Stimulated activated CD8-positive, alpha-beta memory T cell treated with anti-CD3 and anti-CD28 coated beads, Interleukin-7, amount 100 ng/mL, for 4 hours (primary cell): Measurements from ENCODE around the gene GPR55.

Experiments
- DNase-seq, 2 donors: peaks; one replicate each; pipeline ENCODE4 v3.0.0-alpha.2; 2020; ENCODE audit warnings: low read depth in 2 of 2

The GPR55 gene

DNA sequence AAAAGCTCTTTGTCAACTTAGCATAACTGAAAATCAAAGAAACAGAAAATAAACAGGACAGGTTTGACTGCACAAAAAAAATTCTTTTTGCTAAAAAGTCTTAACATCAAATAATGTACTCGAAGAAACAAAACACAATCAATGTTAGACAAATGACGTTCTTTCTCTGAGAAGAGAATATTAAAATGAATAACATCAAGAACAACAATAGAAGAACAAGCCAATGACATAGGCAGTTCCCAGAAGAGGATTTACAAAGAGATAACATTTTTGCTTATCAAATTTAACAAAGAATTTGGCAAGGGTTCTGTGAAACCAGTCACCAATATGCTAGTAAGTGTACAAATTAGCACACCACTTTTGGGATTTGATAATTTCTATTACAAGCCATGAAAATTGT, 5.8 kb downstream of the GPR55 start:
- no peak for DNase-seq

DNA sequence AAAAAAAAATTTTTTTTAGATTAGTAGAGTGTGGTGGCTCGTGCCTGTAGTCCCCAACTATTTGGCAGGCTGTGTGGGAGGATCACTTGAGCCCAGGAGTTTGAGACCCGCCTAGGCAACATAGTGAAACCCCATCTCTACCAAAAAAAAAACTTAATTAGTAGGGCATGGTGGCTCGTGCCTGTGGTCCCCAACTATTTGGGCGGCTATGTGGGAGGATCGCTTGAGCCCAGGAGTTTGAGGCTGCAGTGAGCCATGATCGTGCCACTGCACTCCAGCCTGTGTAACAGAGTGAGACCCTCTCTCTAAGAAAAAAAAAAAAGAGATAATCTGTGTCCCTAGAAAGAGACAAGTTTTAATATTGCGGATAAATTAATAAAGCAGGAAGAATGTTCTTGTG, 8.8 kb downstream of the GPR55 start:
- DNase-seq, result no peak

DNA sequence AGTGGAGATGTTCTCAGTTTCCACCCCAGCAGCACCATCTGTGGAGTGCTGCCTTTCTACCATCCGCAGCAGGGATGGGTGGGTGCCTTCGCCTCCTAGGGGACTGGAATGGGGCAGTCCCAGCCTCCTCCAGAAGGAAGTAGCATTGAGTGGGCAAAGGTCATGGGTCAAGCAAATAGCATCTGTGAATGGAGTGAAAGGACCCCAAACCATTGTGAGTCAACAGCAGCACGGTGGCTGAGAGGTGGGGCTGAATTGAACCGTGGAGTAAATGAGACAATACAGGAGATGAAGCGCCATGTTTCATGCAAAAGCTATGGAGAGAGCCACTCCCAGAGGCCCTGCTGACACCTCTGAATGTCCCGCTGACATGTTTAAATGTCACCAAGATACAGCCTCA, 9.7 kb downstream of the GPR55 start:
- no peak for DNase-seq

DNA sequence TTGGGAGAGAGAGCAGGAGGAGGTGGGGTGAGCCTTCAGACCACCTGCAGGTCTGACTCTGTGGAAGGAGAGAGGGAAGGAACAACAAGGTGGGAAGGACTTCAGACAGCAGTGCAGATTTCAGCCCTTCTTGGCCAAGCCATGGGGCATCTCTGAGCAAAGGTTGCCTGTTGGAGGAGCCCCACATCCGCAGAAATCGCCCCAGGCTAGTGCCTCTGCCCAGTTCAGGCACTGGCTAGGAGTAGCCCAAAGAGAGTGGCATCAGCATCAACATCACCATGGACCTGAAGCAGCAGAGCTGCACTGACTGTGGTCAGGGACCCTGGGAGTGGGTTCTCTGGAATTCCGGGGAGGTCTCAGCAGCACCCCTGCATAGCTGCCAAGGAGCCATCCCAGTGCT, 10.2 kb downstream of the GPR55 start:
- DNase-seq, result no peak

DNA sequence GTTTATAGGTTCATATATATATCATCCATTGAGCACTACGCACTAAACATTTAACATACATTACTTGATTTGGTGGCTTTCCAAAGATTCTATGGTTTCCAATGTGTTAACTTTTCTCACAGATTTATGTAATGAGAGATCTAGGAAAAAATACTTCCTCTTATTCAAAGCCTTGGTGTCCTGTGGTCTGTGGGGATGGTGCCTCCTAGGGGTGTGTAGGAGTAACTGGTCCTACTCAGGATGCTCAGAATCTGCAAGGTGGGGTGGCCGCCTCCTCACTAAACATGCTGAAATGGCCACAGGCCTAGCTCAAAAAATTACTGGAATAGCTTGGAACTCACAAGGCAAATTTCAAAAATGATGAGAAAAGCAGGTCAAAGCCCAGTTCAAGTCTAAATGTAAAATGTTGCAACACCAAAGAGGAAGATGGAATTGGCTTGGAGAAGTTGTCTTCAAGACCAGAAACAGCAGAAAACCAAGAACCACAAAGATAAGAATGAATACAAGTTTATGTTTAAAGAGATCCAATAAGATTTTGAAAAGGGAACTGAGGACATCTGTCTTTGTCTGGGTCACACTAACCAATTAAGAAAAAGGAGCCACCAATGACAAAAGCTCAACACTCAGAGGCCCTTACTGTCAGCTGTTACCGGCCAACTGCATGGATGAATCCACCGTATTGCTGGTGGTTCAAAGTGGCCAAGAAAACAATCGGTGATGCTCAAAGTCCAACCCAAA, 11.5 kb downstream of the GPR55 start:
- DNase-seq, result no peak

DNA sequence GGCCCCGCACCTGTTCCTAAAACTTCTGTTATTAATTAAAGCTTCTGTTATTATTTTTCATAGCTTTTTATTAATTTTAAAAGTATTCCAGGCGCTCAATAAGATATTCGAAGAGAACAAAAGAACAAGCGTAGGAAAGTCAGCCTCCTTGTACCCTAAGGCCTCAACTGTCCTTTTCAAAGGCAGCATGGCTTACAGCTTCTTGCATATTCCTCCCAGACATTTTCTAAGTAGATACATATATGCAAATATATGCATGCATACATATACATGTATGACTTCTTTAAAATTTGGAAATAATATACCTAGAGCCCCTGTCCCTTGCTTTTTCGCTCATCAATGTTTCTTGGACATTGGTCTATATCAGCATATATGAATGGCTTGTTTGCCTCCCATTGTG, 12.3 kb downstream of the GPR55 start:
- DNase-seq, result no peak

DNA sequence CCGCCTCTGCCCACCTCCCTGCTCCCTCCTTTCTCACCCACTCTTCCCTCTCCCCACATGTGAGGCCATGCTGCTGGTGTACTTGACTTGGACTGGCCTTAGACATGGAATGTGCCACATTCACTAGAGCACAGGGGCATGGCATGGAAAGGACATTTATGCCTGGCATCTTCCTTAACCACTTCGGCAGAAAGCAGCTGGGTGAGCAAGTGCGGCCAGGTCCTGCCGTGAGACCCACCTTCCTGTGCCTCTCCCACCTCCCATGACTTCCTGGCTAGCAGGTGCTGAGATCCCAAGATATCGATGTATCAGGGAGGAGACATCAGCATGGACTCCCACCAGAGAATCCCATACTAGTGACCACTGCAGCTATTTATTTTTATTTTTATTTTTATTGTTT, 13.0 kb downstream of the GPR55 start:
- no peak for DNase-seq

DNA sequence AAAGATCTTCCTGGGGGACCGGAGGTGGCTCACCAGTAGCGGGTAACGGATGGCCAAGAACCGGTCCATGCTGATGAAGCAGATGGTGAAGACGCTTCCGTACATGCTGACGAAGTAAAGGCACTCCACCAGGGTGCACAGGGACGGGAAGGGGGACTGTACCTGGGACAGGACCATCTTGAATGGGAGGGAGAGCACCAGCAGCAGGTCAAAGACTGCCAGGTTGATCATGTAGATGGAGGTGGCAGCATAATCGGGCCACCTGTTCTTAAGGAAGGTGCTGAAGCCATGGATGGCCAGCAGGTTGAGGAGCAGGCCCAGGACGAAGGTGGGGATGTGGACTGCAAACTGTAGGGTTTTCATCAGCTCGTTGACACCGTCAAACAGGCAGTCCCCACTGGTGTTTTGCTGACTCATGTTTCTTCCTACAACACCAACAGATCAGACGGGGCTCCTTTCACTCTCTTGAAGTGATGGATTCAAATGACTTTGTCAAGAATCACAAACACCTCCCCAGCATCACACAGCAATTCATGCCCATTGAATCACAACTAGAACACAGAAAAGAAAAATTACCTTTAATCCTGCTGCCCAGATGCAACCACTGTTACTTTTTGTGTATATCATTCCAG, 14.4 kb downstream of the GPR55 start:
- DNase-seq, result no peak

DNA sequence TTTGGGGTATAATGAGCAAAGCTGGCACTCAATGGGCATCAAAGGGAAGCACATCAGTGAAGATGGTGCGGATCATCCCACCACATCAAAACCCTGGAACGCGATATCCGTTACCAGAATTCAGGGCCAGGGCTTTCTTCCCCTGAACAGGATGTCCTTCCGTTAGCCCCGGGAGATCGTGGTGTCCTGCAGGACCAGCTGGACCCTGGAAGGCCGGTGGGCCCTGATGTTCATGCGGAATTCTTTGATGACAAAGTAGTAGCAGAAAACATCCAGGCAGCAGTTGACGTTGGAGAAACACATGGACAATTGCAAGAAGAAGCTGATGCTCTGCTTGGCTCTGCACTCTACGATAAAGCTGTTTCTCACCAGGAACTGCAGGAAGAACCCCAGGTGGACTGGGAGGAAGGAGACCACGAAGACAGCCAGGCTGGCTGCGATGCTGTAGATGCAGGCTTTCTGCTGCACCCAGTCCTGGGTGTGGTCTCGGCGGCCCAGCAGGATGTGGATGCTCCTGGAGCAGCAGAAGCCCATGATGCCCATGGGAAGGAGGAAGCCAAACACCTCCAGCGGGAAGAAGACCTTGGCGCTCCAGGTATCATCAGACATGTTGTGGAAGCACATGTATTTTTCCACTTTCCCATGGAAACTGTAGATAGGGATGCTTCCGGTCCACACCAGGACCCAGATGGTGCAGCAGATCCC, 15.0 kb downstream of the GPR55 start:
- DNase-seq, result no peak

DNA sequence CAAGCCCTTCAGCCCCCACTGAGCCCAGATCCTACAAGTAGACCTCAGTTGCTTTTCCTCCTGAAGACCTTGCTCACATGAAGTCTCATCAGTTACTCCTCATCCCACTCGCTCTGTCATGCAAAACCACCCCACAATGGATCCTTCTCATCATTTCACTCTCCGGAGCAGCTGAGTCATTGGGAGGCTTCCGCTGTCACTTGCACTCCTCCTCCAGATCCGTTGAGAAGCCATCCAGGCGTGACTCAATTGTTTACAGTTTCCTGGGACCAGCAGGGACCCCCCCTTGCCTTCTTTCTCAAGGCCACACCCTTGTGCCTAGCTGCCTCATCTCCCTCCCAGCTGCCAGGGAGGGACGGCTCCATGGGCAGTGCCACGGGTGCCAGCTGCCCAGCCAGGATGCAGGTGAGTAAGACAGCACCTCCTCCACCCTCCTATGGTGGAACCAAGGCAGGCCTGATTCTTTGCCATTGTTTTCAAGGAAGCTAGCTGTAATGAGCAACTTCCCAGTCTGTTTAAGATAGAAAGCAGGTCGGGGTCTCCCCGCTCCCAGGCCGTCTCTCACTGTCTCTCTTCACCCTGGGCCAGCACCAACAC, 16.3 kb downstream of the GPR55 start:
- peak in 1 of 2 donors; percentile 52 for DNase-seq

DNA sequence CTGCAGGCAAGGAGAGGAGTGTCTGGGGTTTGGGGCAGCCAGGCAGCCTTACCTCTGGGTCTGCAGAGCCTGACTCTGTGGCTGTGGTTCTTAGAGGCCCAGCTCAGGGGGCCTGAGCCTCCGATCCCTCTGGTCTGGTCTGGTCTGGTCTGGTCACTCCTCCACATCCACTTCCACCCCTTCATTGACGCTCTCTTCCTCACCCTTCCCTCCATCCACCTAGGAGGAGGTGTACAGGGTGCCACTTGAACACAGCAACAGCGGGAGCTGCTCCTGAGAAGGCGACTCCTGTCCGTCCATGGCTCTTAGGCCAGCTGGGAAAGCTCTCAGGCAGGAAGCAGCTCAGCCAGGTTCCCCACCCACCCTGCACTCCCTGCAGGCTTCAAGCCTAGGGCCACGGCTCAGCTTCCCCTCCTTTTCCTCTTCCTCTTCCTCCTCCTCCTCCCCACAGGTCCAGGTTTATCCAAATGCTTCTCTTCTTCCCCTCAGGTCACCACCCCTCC, 16.9 kb downstream of the GPR55 start:
- DNase-seq, result no peak

DNA sequence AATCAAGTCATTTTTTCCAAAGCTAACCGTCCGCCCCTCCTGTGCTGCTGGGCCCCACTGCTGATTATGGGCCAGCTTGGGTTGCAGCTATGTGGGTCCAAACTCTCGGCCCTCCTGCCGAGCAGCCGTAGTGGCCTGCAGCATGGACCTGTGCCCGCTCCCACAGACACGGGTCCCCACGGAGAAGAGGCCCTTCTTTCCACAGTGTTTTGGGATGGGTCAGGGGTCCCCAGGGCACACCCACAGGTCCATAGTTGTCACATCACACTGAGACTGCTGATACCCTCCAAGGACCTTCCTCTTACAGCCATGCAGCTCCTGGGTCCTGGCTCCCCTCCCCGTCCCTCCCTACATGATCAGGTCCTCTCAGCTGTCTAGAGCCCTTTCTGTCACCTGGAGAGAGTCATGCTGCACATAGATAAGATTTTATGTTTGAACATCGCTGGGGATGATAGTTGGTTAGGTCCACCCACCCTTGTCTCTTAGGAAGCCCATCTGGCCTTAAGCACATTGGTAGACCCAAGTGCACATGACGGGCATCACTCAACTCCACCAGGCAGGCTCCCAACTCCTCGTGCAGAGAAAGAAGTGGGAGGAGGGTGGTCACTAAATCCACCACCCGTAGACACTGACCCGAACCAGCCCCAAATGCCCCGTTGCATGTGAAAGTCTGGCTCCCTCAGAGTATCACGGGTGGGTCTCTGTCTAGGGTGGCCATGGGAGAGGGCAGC, 17.5 kb downstream of the GPR55 start:
- no peak for DNase-seq

DNA sequence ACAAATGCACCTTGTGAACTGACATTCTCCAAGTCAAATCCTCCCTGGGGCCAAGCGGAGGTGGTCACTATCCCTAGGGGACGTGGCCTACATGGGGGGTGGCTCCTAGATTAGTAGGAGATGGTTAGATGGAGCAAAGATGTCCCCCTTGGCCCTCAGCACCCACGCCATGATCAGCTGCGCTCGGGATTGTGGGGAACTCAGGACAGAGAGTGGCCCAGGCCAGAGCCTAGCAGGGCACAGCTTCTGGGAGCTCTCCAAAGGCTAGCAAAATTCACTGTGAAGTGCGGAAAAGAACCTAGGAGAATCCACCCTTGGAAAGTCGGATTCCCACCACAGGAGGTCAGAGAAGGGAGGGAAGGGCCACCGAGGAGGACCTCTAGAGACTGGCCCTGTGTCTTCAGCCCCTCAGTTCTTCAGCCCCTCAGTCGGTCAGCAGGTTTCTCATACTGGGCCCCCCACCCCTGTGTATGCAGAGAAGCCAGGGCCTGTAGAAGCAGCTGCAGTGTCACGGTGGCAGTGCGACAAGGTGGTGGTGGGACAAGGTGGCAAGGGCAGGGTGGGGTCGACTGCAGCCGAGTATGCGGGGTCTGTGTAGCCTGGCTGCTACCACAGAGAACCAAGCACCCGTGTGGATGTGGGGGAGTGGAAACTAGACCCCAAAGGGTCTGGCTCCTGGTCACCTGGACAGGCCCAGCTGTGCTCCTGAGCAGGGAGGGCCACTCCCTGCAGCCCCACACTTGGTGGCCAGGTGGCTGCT, 18.4 kb downstream of the GPR55 start:
- DNase-seq, result no peak

DNA sequence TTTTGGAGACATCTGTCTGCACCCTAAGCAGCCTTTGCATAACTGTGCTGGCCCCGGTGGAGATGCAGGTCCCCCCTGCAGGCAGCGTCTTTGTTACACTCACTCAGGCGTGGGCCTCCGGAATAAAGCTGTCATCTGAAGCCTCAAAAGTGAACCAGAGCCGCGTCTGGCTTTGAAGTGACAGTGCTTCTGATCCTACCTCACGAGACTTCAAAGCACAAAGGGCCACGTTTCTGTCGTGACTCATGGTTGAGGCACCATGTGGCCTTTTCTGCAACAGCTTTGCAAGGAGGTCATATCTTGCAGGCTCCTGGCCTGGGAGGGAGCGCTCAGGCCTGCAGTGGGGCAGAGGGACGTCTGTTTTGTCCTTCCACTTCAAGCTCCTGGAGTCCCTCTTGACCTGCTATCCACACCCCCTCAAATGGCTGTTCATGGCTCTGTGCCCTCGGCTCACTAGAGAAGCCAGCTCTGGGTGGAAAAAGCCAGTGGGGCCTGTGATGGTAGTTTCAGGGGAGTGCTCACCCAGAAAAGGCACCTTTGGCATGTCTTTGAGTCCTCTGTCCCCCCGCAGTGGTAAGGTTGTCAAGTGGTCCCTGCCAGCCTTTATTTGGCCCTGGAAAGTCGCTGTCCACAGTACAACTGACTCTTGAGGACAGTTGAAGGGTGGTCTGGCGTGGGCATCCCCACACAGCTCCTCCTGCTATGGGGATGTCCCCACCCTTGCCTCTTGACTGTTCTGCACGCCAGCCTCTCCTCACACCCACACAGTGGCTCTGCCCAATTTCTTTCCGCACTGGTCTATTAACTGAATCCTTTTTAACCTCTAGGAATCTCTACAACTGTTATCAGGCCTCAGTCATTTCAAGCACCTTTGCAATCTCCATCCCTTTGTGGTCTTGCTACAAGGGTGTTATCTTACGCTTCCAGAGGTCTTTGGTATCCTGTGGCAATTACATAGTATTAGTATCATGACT, 19.3 kb downstream of the GPR55 start:
- DNase-seq, result peak; percentile 86 to 95

DNA sequence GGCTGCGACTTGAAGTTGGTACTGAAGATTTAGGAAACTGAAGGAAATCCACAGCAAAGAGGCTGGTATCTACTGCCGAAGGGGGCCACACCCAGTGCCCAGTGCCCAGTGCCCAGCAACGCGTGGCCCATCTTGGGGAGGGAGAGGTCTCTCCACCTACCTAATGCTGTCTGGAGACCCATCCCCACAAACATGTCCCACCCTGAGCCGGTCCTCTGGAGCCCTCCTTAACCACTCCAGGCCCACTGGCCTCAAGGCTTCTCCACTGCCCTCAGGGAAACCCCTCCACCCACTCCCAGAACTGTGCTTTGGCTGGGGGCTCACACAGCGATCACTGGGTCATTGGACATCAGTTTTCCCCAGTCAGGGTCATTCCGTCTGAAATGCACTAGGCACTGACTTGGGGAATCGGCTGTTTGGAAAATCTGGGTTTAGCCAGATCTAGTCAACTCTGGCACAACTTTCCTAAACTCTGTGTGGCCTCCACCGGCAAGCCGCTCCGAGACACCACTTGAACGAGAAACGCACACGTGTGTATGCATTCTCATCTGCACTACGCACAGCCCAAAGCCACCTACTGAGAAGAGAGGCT, 20.1 kb downstream of the GPR55 start:
- DNase-seq, result no peak

DNA sequence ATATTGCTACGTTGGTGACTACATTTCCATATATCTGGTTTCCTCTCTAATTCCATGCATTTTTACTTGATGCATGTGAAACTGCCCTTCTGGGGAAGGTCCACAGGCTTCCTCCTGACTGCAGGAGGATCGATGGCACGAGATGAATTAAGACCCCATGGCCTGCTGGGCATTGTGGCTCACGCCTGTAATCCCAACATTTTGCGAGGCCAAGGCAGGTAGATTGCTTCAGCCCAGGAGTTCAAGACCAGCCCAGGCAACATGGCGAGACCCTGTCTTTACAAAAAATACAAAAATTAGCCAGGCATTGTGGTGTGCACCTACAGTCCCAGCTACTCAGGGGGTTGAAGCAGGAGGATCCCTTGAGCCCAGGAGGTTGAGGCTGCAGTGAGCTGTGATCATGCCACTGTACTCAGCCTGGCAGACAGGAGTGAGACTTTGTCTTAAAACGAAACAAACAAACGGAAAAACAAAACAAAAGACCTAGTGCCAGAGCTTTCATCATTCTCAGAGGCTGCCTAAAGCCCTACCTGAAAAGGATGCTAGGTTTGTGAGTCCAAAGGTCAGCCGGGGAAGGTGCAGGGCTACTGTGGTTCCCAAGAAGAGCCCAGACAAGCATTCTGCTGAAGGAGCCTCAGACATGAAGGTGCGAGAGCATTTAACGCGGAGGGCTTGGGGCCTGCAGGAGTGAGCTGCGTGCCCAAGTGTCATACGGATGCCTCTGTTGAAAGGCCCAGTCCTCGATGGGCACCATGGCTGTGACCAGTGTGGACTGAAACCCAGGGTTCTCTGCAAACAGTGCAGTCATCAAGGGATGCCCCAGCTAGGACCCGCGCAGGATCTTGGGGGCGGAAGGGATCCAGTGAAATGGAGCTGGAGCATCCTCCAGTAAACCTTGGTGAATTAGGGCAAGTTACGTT, 21.6 kb downstream of the GPR55 start:
- DNase-seq, result no peak

DNA sequence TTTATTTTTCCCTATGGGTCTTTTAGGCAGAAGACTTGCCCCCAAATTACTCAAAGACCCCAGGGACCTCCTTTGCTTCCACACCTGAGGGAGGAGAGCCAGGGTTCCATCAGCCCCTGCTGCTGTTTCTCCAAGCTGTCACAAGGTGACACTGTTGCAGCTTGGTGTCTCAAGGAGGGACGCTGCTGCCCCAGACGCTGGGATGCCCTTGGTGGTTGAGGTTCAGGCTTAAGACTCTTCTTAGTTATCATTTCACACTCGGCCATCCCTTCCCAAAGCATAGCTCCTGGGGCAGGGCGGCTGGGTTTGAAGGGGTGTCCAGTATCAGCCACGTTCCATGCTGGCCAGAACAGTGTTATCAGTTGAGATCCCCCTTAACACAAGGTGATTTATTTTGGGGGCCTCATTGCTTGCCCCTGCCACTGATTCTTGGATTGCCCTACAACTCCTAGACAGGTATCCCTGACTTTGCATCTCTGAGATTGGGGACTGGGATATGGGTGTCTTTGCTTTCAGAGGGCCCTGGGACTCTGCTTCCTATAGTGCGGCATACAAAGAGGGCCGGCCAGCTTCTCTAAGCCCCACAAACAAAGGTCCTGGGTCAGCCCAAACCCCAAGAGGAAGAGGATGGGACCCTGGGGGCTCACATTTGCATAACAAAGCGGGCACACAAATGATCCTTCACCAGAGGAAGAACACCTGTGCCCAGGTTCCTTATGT, 22.7 kb downstream of the GPR55 start:
- DNase-seq, result peak; percentile 31 to 42

DNA sequence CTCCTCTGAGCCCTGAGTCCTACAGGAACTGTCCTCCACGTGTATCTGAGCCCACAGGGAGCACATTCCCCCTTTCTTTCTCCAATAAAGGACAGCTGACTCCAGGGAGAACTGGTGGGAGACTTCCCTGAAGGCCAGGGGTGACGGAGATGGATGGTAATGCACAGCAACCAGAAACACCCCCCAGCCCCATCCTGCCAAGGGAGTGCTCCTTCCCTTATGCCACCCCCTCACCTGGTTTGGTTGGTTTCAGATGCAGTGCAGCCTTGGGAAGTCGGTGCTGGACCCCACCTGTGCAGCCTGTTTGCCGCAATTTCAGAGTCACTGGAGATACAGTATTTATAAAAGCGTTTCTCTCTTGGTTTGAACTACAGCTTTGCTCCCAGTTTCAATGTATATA, 24.0 kb downstream of the GPR55 start:
- no peak for DNase-seq
